CD4-positive, alpha-beta T cell (primary cell): Measurements from ENCODE around the gene TTLL12. TPM values are rescaled to one million over a fixed set of nuclear protein-coding genes. Genes with fewer than 3 reads are reported as not detected.
A peak's percentile ranks its signal among the peaks of the same experiment; 100 is the strongest.

ENCODE experiments used
- ATAC-seq: fragments of 200-7000 bp; cut with Tn5 transposase; one replicate; pipeline ENCODE4 v1.10.0; 2022; ENCODE audit warnings: mild to moderate bottlenecking; ENCODE audit not compliant: poor library complexity
- CTCF ChIA-PET: fragments of 350-600 bp; sonication (Branson Sonifier 250); formaldehyde crosslinking; loops from one replicate; lab custom pipeline; 2021; ENCODE audit warnings: antibody characterized with exemption, inconsistent platforms; lab: Charles Lee
- POLR2A ChIA-PET: fragments of 350-600 bp; sonication (Branson Sonifier 250); formaldehyde crosslinking; loops from one replicate; lab custom pipeline; 2021; ENCODE audit warnings: antibody characterized with exemption, inconsistent platforms; lab: Charles Lee
- DNase-seq, 14 experiments: peaks; one replicate each; pipeline ENCODE4 v3.0.0-alpha.2; 2013 to 2020; ENCODE audit warnings: mixed read lengths in 2 of 14
- H3K27ac ChIP-seq, 2 donors: one replicate each; pipeline versions ENCODE4 v1.5.1 to v1.7.0; 2013; ENCODE audit warnings: low read length in 2 of 2, low read depth in 1 of 2, mild to moderate bottlenecking in 1 of 2
- H3K27me3 ChIP-seq, 2 experiments: 1 replicate in 1 of 2; 2 replicates in 1 of 2; pipeline versions ENCODE4 v1.6.1 to v1.7.0; 2013; ENCODE audit warnings: low read length in 2 of 2, control low read depth in 1 of 2, mild to moderate bottlenecking in 1 of 2, moderate library complexity in 1 of 2; ENCODE audit not compliant: insufficient read depth in 2 of 2, control insufficient read depth in 1 of 2
- H3K36me3 ChIP-seq: one replicate; pipeline ENCODE4 v1.6.1; 2013; ENCODE audit warnings: low read length, control low read depth; ENCODE audit not compliant: insufficient read depth
- H3K4me1 ChIP-seq: one replicate; pipeline ENCODE4 v1.6.1; 2013; ENCODE audit warnings: low read length, control low read depth; ENCODE audit not compliant: insufficient read depth
- H3K4me3 ChIP-seq: one replicate; pipeline ENCODE4 v1.5.1; 2013; ENCODE audit warnings: mild to moderate bottlenecking, low read length, moderate library complexity
- H3K9me3 ChIP-seq, 2 experiments: 1 replicate in 1 of 2; 2 replicates in 1 of 2; pipeline versions ENCODE4 v1.6.1 to v1.7.0; 2013; ENCODE audit warnings: low read length in 2 of 2, mild to moderate bottlenecking in 2 of 2, control low read depth in 1 of 2, moderate library complexity in 1 of 2; ENCODE audit not compliant: control insufficient read depth in 1 of 2, insufficient read depth in 1 of 2
- H3K27ac Mint-ChIP-seq: one replicate; pipeline ENCODE4 v1.8.0; 2020; ENCODE audit warnings: mixed read lengths
- H3K27me3 Mint-ChIP-seq: one replicate; pipeline ENCODE4 v1.8.0; 2021; ENCODE audit warnings: mixed read lengths
- H3K36me3 Mint-ChIP-seq: one replicate; pipeline ENCODE4 v1.8.0; 2021; ENCODE audit warnings: low read depth, mixed read lengths
- H3K4me1 Mint-ChIP-seq: one replicate; pipeline ENCODE4 v1.8.0; 2021; ENCODE audit warnings: low read depth, mixed read lengths
- H3K4me3 Mint-ChIP-seq: one replicate; pipeline ENCODE4 v1.8.0; 2020; ENCODE audit warnings: mild to moderate bottlenecking, mixed read lengths
- H3K9me3 Mint-ChIP-seq: one replicate; pipeline ENCODE4 v1.8.0; 2020; ENCODE audit warnings: mixed read lengths
- CTCF ChIP-seq: fragments of 200-600 bp; IDR thresholded peaks from one replicate; pipeline ENCODE4 v1.8.0; 2022; ENCODE audit warnings: antibody characterized with exemption, mild to moderate bottlenecking
- intact Hi-C, 2 experiments: fragments of 100-400 bp; cut with DNase I in 1 of 2; cut with micrococcal nuclease in 1 of 2; formaldehyde crosslinking; loops; one replicate each; pipeline versions ENCODE4 v1.15.1 to v1.9.0; 2023 to 2025; cut with DNase I, micrococcal nuclease
- total RNA-seq, 174 experiments: library from RNA in 2 of 174; stranded (reverse) in 2 of 174; gene quantifications; one replicate each; pipeline ENCODE4 v1.2.3 and lab custom pipeline; 2021 to 2026

Gene TTLL12
- total RNA-seq, 2 experiments from 2014 or later, result 5.0 to 6.6 TPM

- DNase-seq, result peak in 2 of 14 experiments; percentile 33 to 42
Observed at GRCh38 chr22:43155789-43156188, 31.1 kb downstream of the TTLL12 start.

GRCh38 chr22:43154887-43155536 is 31.9 kb downstream of the TTLL12 start:
- no peak overlapping the region for H3K27ac ChIP-seq
- peak in 2 of 14 experiments; percentile 57 to 67 for DNase-seq
- H3K9me3 Mint-ChIP-seq, result no peaks in the 10 kb centered on the region

More at GRCh38 chr22:43155789-43156188, 31.1 kb downstream of the TTLL12 start:
- H3K27me3 ChIP-seq, result no peaks in the 10 kb centered on the region
- ChIA-PET CTCF (no interaction called here), POLR2A (no interaction called here)
- no peak for TF ChIP-seq CTCF
- H3K4me3 ChIP-seq, result no peak overlapping the region
- no peak for ATAC-seq
- H3K9me3 Mint-ChIP-seq, result no peaks in the 10 kb centered on the region
- no peaks in the 10 kb centered on the region for H3K9me3 ChIP-seq
- H3K27ac Mint-ChIP-seq, result no peak overlapping the region
- peaks cover 9% of the 10 kb centered on the region for H3K36me3 ChIP-seq
- peaks cover 40% of the 10 kb centered on the region for H3K4me1 ChIP-seq
- intact Hi-C loops, result no loop called here
- H3K4me1 Mint-ChIP-seq, result peaks cover 15% of the 10 kb centered on the region
- H3K27me3 Mint-ChIP-seq, result no peaks in the 10 kb centered on the region
- H3K4me3 Mint-ChIP-seq, result no peak overlapping the region
- H3K36me3 Mint-ChIP-seq, result peaks cover 8% of the 10 kb centered on the region
- H3K27ac ChIP-seq, result no peak overlapping the region

GRCh38 chr22:43153899-43154298 is 33.0 kb downstream of the TTLL12 start:
- Histone ChIP-seq H3K9me3 (no peaks in the 10 kb centered on the region), H3K27me3 (no peaks in the 10 kb centered on the region), H3K4me3 (no peak overlapping the region), H3K36me3 (peaks cover 5% of the 10 kb centered on the region), H3K27ac (no peak overlapping the region), H3K4me1 (peaks cover 44% of the 10 kb centered on the region)
- Mint-ChIP-seq H3K9me3 (no peaks in the 10 kb centered on the region), H3K4me1 (peaks cover 18% of the 10 kb centered on the region), H3K27me3 (no peaks in the 10 kb centered on the region), H3K27ac (no peak overlapping the region), H3K4me3 (no peak overlapping the region), H3K36me3 (peaks cover 4% of the 10 kb centered on the region)
- intact Hi-C loops, result loop anchor here (5.0 kb wide), 2 partner anchors 33 to 1343 kb away; partner anchors contain the start of genes RTL6 (in 1 of the 2) and TTLL12 (in 1 of the 2)
- TF ChIP-seq CTCF, result no peak
- POLR2A ChIA-PET, result no interaction called here
- DNase-seq (no peak), ATAC-seq (no peak)
- CTCF ChIA-PET, result no interaction called here

More at GRCh38 chr22:43154887-43155536, 31.9 kb downstream of the TTLL12 start:
- ChIA-PET POLR2A (no interaction called here), CTCF (no interaction called here)
- Mint-ChIP-seq H3K4me3 (no peak overlapping the region), H3K36me3 (peaks cover 4% of the 10 kb centered on the region), H3K4me1 (peaks cover 16% of the 10 kb centered on the region), H3K27ac (no peak overlapping the region), H3K27me3 (no peaks in the 10 kb centered on the region)
- H3K4me3 ChIP-seq, result no peak overlapping the region
- no peaks in the 10 kb centered on the region for H3K27me3 ChIP-seq
- intact Hi-C loops, result loop anchor here (5.0 kb wide), 2 partner anchors 32 to 1342 kb away; partner anchors contain the start of genes RTL6 (in 1 of the 2) and TTLL12 (in 1 of the 2)
- no peak for ATAC-seq
- H3K36me3 ChIP-seq, result peaks cover 7% of the 10 kb centered on the region
- TF ChIP-seq CTCF, result no peak
- peaks cover 43% of the 10 kb centered on the region for H3K4me1 ChIP-seq
- H3K9me3 ChIP-seq, result no peaks in the 10 kb centered on the region
